Spleen (tissue), 11 donors: ENCODE data around the gene TTC39B. TPM values are rescaled to one million over a fixed set of nuclear protein-coding genes. Genes with fewer than 3 reads are reported as not detected.

Source experiments
- DNase-seq: peaks from one replicate; pipeline ENCODE4 v3.0.0-alpha.2; 2020
- H3K27ac ChIP-seq, 8 donors: fragments of 200-600 bp; sonication (generic) in 7 of 8; 1 replicate in 4 of 8; 2 replicates in 4 of 8; pipeline versions ENCODE4 v1.5.0 to v1.8.0; 2016 to 2021; ENCODE audit warnings: inconsistent platforms in 4 of 8, mild to moderate bottlenecking in 4 of 8, moderate library complexity in 1 of 8
- H3K27me3 ChIP-seq, 7 donors: fragments of 200-600 bp; sonication (generic) in 6 of 7; replicated peaks in 1 of 7; 1 replicate in 4 of 7; 2 replicates in 3 of 7; pipeline versions ENCODE4 v1.5.0 to v1.8.0; 2016 to 2021; ENCODE audit warnings: inconsistent platforms in 3 of 7, mild to moderate bottlenecking in 1 of 7
- H3K36me3 ChIP-seq, 6 donors: fragments of 200-600 bp; sonication (generic) in 5 of 6; 1 replicate in 4 of 6; 2 replicates in 2 of 6; pipeline versions ENCODE4 v1.5.0 to v1.8.0; 2016 to 2021; ENCODE audit warnings: inconsistent platforms in 2 of 6
- H3K4me1 ChIP-seq, 6 donors: fragments of 200-600 bp; sonication (generic) in 5 of 6; 1 replicate in 3 of 6; 2 replicates in 3 of 6; pipeline versions ENCODE4 v1.5.0 to v1.8.0; 2016 to 2021; ENCODE audit warnings: inconsistent platforms in 3 of 6
- H3K4me3 ChIP-seq, 8 donors: fragments of 200-600 bp; sonication (generic) in 7 of 8; 1 replicate in 4 of 8; 2 replicates in 4 of 8; pipeline versions ENCODE4 v1.5.0 to v1.8.0; 2016 to 2021; ENCODE audit warnings: inconsistent platforms in 4 of 8, mild to moderate bottlenecking in 4 of 8, moderate library complexity in 2 of 8
- H3K9me3 ChIP-seq, 8 donors: fragments of 200-600 bp; sonication (generic) in 7 of 8; 1 replicate in 4 of 8; 2 replicates in 4 of 8; pipeline versions ENCODE4 v1.5.0 to v1.8.0; 2016 to 2021; ENCODE audit warnings: inconsistent platforms in 4 of 8
- CTCF ChIP-seq, 11 experiments: fragments of 200-600 bp in 7 of 11; fragments of 450-650 bp in 4 of 11; sonication (generic) in 4 of 11; IDR thresholded peaks in 8 of 11; conservative IDR thresholded peaks in 3 of 11; 1 replicate in 7 of 11; 2 replicates in 4 of 11; pipeline versions ENCODE4 v1.4.0 to v1.8.0; 2016 to 2021; ENCODE audit warnings: antibody characterized with exemption in 11 of 11, inconsistent platforms in 4 of 11, mild to moderate bottlenecking in 1 of 11
- POLR2A ChIP-seq, 3 donors: fragments of 450-650 bp; IDR thresholded peaks; one replicate each; pipeline ENCODE4 v1.5.1; 2017; ENCODE audit warnings: antibody characterized with exemption in 3 of 3, mild to moderate bottlenecking in 1 of 3
- POLR2AphosphoS5 ChIP-seq, 3 donors: sonication (generic); formaldehyde crosslinking; IDR thresholded peaks; one replicate each; pipeline ENCODE4 v1.5.1; 2017; ENCODE audit warnings: antibody characterized with exemption in 3 of 3
- WGBS, 5 donors: extraction: QIAGEN DNeasy Blood & Tissue Kit in 3 of 5; methylation state at CpG; one replicate each; pipeline versions ENCODE4 v1.1.5 to v1.1.7; 2013 to 2018; 5-methylcytosine and 5-hydroxymethylcytosine counted together
- intact Hi-C: fragments of 100-400 bp; cut with DNase I; formaldehyde crosslinking; loops from one replicate; pipeline ENCODE4 v1.15.0; 2023; ENCODE audit warnings: low total_unique reads
- polyA plus RNA-seq, 3 donors: library from polyadenylated mRNA; stranded (reverse); fragments of 200-250 nt; gene quantifications; one replicate each; pipeline ENCODE4 v1.2.1, GENCODE V29; 2013
- total RNA-seq, 7 donors: library from RNA; depleted of rRNA in 3 of 7; stranded (reverse); fragments of >200 nt in 3 of 7; fragmentation: NEBNext Ultra II Directional in 4 of 7; extraction: Animal tissue kit (Norgen Biotek cat#: 25700) in 4 of 7; gene quantifications; one replicate each; pipeline versions ENCODE4 v1.1.0 to v1.2.1, GENCODE V29; 2016 to 2021
- donor health status: healthy with polysubstance abuse.
- donor health status: DM: no; HTN: no; CAD: no; lungs with moderate emphysema.
- donor health status: DM: no; HTN: no; CAD: no.
- donor health status: Bipolar disorder and iron deficiency.
- donor health status: healthy.
- donor health status: DM: no; HTN: no; CAD: no.
- donor health status: DM: yes; HTN: yes; CAD: no.

TTC39B gene
- total and polyA plus RNA-seq, 10 donors: 4.8 to 24.1 (median 19.0) TPM

GRCh38 chr9:15176836-15177235 is 130.2 kb downstream of the TTC39B start:
- peaks cover 0 to 74% (median 19%) of the 10 kb centered on the region in 6 donors for H3K36me3 ChIP-seq
- DNase-seq: no peak
- TF ChIP-seq POLR2AphosphoS5 (IDR thresholded peaks at IDR 0.05) (no peak), CTCF (IDR thresholded peaks at IDR 0.05 in 8 of 11, conservative IDR thresholded peaks at IDR 0.05 in 3 of 11) (no peak), POLR2A (IDR thresholded peaks at IDR 0.05) (no peak)
- H3K27ac ChIP-seq: no peak overlapping the region
- intact Hi-C loops: no loop called here
- H3K27me3 ChIP-seq: no peaks in the 10 kb centered on the region
- H3K9me3 ChIP-seq: no peaks in the 10 kb centered on the region
- WGBS, 5 donors: 85 to 100% (median 89%) methylated on average over 1 of the region's 1 CpG
- no peak overlapping the region for H3K4me3 ChIP-seq
- H3K4me1 ChIP-seq: no peaks in the 10 kb centered on the region

GRCh38 chr9:15163931-15164330 is 143.1 kb downstream of the TTC39B start:
- H3K4me1 ChIP-seq: no peaks in the 10 kb centered on the region
- DNase-seq: no peak
- H3K27me3 ChIP-seq: no peaks in the 10 kb centered on the region
- H3K27ac ChIP-seq: no peak overlapping the region
- H3K4me3 ChIP-seq: no peak overlapping the region
- H3K9me3 ChIP-seq: no peaks in the 10 kb centered on the region
- intact Hi-C loops: no loop called here
- TF ChIP-seq POLR2AphosphoS5 (IDR thresholded peaks at IDR 0.05) (no peak), POLR2A (IDR thresholded peaks at IDR 0.05) (no peak), CTCF (IDR thresholded peaks at IDR 0.05 in 8 of 11, conservative IDR thresholded peaks at IDR 0.05 in 3 of 11) (no peak)
- H3K36me3 ChIP-seq: peaks cover 0 to 3% (median 0%) of the 10 kb centered on the region in 6 donors

GRCh38 chr9:15161753-15162152 is 145.3 kb downstream of the TTC39B start:
- intact Hi-C loops: no loop called here
- WGBS, 5 donors: 87 to 96% (median 93%) methylated on average over 5 of the region's 5 CpGs
- H3K4me1 ChIP-seq: no peaks in the 10 kb centered on the region
- H3K36me3 ChIP-seq: no peaks in the 10 kb centered on the region
- H3K4me3 ChIP-seq: no peak overlapping the region
- no peaks in the 10 kb centered on the region for H3K9me3 ChIP-seq
- no peak for TF ChIP-seq CTCF (IDR thresholded peaks at IDR 0.05 in 8 of 11, conservative IDR thresholded peaks at IDR 0.05 in 3 of 11)
- TF ChIP-seq POLR2AphosphoS5 (IDR thresholded peaks at IDR 0.05): no peak
- TF ChIP-seq POLR2A (IDR thresholded peaks at IDR 0.05): no peak
- no peak for DNase-seq
- H3K27me3 ChIP-seq: no peaks in the 10 kb centered on the region
- H3K27ac ChIP-seq: no peak overlapping the region

- H3K36me3 ChIP-seq: no peaks in the 10 kb centered on the region
- H3K27me3 ChIP-seq: no peaks in the 10 kb centered on the region
- intact Hi-C loops: no loop called here
- DNase-seq: no peak
- TF ChIP-seq POLR2AphosphoS5 (IDR thresholded peaks at IDR 0.05): no peak
- no peak for TF ChIP-seq CTCF (IDR thresholded peaks at IDR 0.05 in 8 of 11, conservative IDR thresholded peaks at IDR 0.05 in 3 of 11)
- TF ChIP-seq POLR2A (IDR thresholded peaks at IDR 0.05): no peak
- 77 to 80% (median 79%) methylated on average over 1 of the region's 1 CpG for WGBS, 5 donors
- no peaks in the 10 kb centered on the region for H3K9me3 ChIP-seq
- H3K4me3 ChIP-seq: no peak overlapping the region
- no peaks in the 10 kb centered on the region for H3K4me1 ChIP-seq
- no peak overlapping the region for H3K27ac ChIP-seq
These were observed 146.3 kb downstream of the TTC39B start for GRCh38 chr9:15160673-15161072.
